Measurements from ENCODE around the gene ARMH1.
A peak's percentile ranks its signal among the peaks of the same experiment; 100 is the strongest.
"Not testable (repeated sequence)": the region's sequence is repeated elsewhere in the genome, so short reads cannot be mapped to it uniquely, and the experiment has no call there.

ARMH1 gene

GRCh38 chr1:44695671-44696070 lies 21.2 kb downstream of the ARMH1 start:
- DNase-seq: no peak

- no peak for DNase-seq
Measured at GRCh38 chr1:44696101-44696500, 21.6 kb downstream of the ARMH1 start.

GRCh38 chr1:44696789-44697345 lies 22.4 kb downstream of the ARMH1 start:
- no peak for DNase-seq

GRCh38 chr1:44698138-44698537 lies 23.6 kb downstream of the ARMH1 start:
- no peak for DNase-seq

- not testable (repeated sequence) for DNase-seq
Measured at GRCh38 chr1:44699375-44699774, 24.9 kb downstream of the ARMH1 start.

GRCh38 chr1:44700573-44700972 lies 26.1 kb downstream of the ARMH1 start:
- DNase-seq: no peak

- DNase-seq: no peak
Measured at GRCh38 chr1:44701141-44701573, 26.6 kb downstream of the ARMH1 start.

- DNase-seq: no peak
Measured at GRCh38 chr1:44705470-44705869, 31.0 kb downstream of the ARMH1 start.

- DNase-seq: no peak
Measured at GRCh38 chr1:44705938-44706337, 31.4 kb downstream of the ARMH1 start.

- peak; percentile 89 for DNase-seq
Measured at GRCh38 chr1:44707112-44707881, 32.8 kb downstream of the ARMH1 start.

GRCh38 chr1:44707959-44708831 lies 33.7 kb downstream of the ARMH1 start:
- DNase-seq: peak; percentile 61

GRCh38 chr1:44713321-44713781 lies 38.8 kb downstream of the ARMH1 start:
- no peak for DNase-seq

- DNase-seq: no peak
Measured at GRCh38 chr1:44714532-44714931, 40.0 kb downstream of the ARMH1 start.

- peak; percentile 68 for DNase-seq
Measured at GRCh38 chr1:44714944-44715571, 40.5 kb downstream of the ARMH1 start.

GRCh38 chr1:44717156-44717555 lies 42.6 kb downstream of the ARMH1 start:
- no peak for DNase-seq

- no peak for DNase-seq
Measured at GRCh38 chr1:44717653-44718052, 43.1 kb downstream of the ARMH1 start.

GRCh38 chr1:44718091-44718490 lies 43.6 kb downstream of the ARMH1 start:
- DNase-seq: no peak

- no peak for DNase-seq
Measured at GRCh38 chr1:44719318-44719717, 44.8 kb downstream of the ARMH1 start.

- no peak for DNase-seq
Measured at GRCh38 chr1:44720281-44720680, 45.8 kb downstream of the ARMH1 start.

GRCh38 chr1:44721485-44722361 lies 47.2 kb downstream of the ARMH1 start:
- DNase-seq: peak; percentile 88

GRCh38 chr1:44723064-44723463 lies 48.5 kb downstream of the ARMH1 start:
- no peak for DNase-seq
